Fibroblast of lung (primary cell): Measurements from ENCODE around the gene NAT14.

ENCODE experiments used
- CTCF ChIP-seq, 2 donors: IDR thresholded peaks in 1 of 2; conservative IDR thresholded peaks in 1 of 2; 1 replicate in 1 of 2; 2 replicates in 1 of 2; pipeline ENCODE4 v1.5.1; 2011 to 2012; ENCODE audit warnings: low read length in 2 of 2, control low read depth in 1 of 2, inconsistent platforms in 1 of 2, low read depth in 1 of 2, mild to moderate bottlenecking in 1 of 2
- EZH2 ChIP-seq: IDR thresholded peaks from 2 replicates; pipeline ENCODE4 v1.5.1; 2012; ENCODE audit warnings: low read length, control low read depth, mild to moderate bottlenecking; ENCODE audit errors: missing control alignments

DNA sequence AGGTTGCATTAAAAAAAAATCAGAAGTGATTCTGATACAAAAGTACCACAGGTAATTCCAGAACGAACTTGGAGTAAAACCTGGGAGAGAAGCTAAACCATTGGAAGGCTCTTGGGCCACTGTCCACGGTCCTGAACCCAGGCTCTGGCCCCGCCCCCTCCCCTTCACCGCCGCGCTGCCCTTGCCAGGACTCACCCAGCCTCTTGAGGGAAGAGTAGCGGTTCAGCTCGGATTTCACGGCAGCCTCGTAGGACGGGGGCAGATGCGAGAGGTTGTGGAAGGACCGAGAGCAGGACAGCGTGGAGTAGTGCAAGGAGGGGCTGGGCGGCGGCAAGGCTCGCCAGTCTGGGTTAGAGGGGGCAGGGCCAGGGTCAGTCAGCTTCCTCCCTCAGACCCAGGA lies 47.6 kb upstream of the NAT14 start:
- TF ChIP-seq CTCF (conservative IDR thresholded peaks at IDR 0.05 in 1 of 2, IDR thresholded peaks at IDR 0.05 in 1 of 2; ENCODE audit: low read depth in 1 of 2, low read length in 2 of 2): no peak
- no peak for TF ChIP-seq EZH2
